Activated naive CD8-positive, alpha-beta T cell treated with anti-CD3 and anti-CD28 coated beads, Interleukin-2, amount 50 U/mL, for 24 hours (primary cell): Measurements from ENCODE around the gene PDXK.

Source experiments
- ATAC-seq: fragments of 150-1000 bp; cut with Tn5 transposase; one replicate; pipeline ENCODE4 v1.10.0; 2021
- DNase-seq: peaks from one replicate; pipeline ENCODE4 v3.0.0; 2021
- H3K27ac Mint-ChIP-seq: one replicate; pipeline ENCODE4 v1.8.0; 2021; ENCODE audit warnings: mild to moderate bottlenecking, mixed read lengths
- H3K27me3 Mint-ChIP-seq: one replicate; pipeline ENCODE4 v1.8.0; 2021; ENCODE audit warnings: mixed read lengths
- H3K36me3 Mint-ChIP-seq: one replicate; pipeline ENCODE4 v1.8.0; 2021; ENCODE audit warnings: low read depth, mixed read lengths
- H3K4me1 Mint-ChIP-seq: one replicate; pipeline ENCODE4 v1.8.0; 2021; ENCODE audit warnings: mixed read lengths
- H3K4me3 Mint-ChIP-seq: one replicate; pipeline ENCODE4 v1.8.0; 2021; ENCODE audit warnings: mild to moderate bottlenecking, moderate library complexity, mixed read lengths
- H3K9me3 Mint-ChIP-seq: one replicate; pipeline ENCODE4 v1.8.0; 2021; ENCODE audit warnings: mixed read lengths

The PDXK gene

GRCh38 chr21:43767498-43767983 lies 48.6 kb downstream of the PDXK start:
- DNase-seq (no peak), ATAC-seq (peak; percentile 7)
- H3K36me3 Mint-ChIP-seq, result peaks cover 7% of the 10 kb centered on the region
- no peak overlapping the region for H3K4me3 Mint-ChIP-seq
- H3K4me1 Mint-ChIP-seq, result peaks cover 7% of the 10 kb centered on the region
- H3K9me3 Mint-ChIP-seq, result no peaks in the 10 kb centered on the region
- H3K27me3 Mint-ChIP-seq, result no peaks in the 10 kb centered on the region
- no peak overlapping the region for H3K27ac Mint-ChIP-seq

GRCh38 chr21:43767984-43768867 lies 49.3 kb downstream of the PDXK start:
- no peak for ATAC-seq
- Mint-ChIP-seq H3K9me3 (no peaks in the 10 kb centered on the region), H3K27me3 (no peaks in the 10 kb centered on the region), H3K4me3 (no peak overlapping the region), H3K36me3 (peaks cover 9% of the 10 kb centered on the region), H3K27ac (no peak overlapping the region), H3K4me1 (peaks cover 8% of the 10 kb centered on the region)
- DNase-seq, result no peak

GRCh38 chr21:43768868-43769167 lies 49.9 kb downstream of the PDXK start:
- DNase-seq, result no peak
- no peaks in the 10 kb centered on the region for H3K9me3 Mint-ChIP-seq
- peaks cover 8% of the 10 kb centered on the region for H3K4me1 Mint-ChIP-seq
- H3K4me3 Mint-ChIP-seq, result no peak overlapping the region
- no peak for ATAC-seq
- H3K36me3 Mint-ChIP-seq, result peaks cover 11% of the 10 kb centered on the region
- no peaks in the 10 kb centered on the region for H3K27me3 Mint-ChIP-seq
- no peak overlapping the region for H3K27ac Mint-ChIP-seq

- no peak overlapping the region for H3K4me3 Mint-ChIP-seq
- H3K27me3 Mint-ChIP-seq, result no peaks in the 10 kb centered on the region
- no peak overlapping the region for H3K27ac Mint-ChIP-seq
- DNase-seq (no peak), ATAC-seq (no peak)
- no peaks in the 10 kb centered on the region for H3K9me3 Mint-ChIP-seq
- peaks cover 15% of the 10 kb centered on the region for H3K36me3 Mint-ChIP-seq
- peaks cover 11% of the 10 kb centered on the region for H3K4me1 Mint-ChIP-seq
These were observed 50.5 kb downstream of the PDXK start for GRCh38 chr21:43769325-43769958.

- Mint-ChIP-seq H3K27ac (no peak overlapping the region), H3K27me3 (no peaks in the 10 kb centered on the region), H3K36me3 (peaks cover 15% of the 10 kb centered on the region), H3K4me1 (peaks cover 15% of the 10 kb centered on the region), H3K9me3 (no peaks in the 10 kb centered on the region), H3K4me3 (no peak overlapping the region)
- DNase-seq (no peak), ATAC-seq (no peak)
These were observed 51.2 kb downstream of the PDXK start for GRCh38 chr21:43770066-43770655.

GRCh38 chr21:43771199-43771675 lies 52.3 kb downstream of the PDXK start:
- H3K4me1 Mint-ChIP-seq, result peaks cover 21% of the 10 kb centered on the region
- peaks cover 15% of the 10 kb centered on the region for H3K36me3 Mint-ChIP-seq
- no peaks in the 10 kb centered on the region for H3K9me3 Mint-ChIP-seq
- H3K4me3 Mint-ChIP-seq, result no peak overlapping the region
- no peak overlapping the region for H3K27ac Mint-ChIP-seq
- DNase-seq, result no peak
- ATAC-seq, result no peak
- no peaks in the 10 kb centered on the region for H3K27me3 Mint-ChIP-seq

GRCh38 chr21:43771698-43772424 lies 52.9 kb downstream of the PDXK start:
- H3K27ac Mint-ChIP-seq, result no peak overlapping the region
- peaks cover 21% of the 10 kb centered on the region for H3K4me1 Mint-ChIP-seq
- ATAC-seq (no peak), DNase-seq (no peak)
- no peaks in the 10 kb centered on the region for H3K27me3 Mint-ChIP-seq
- H3K9me3 Mint-ChIP-seq, result no peaks in the 10 kb centered on the region
- no peak overlapping the region for H3K4me3 Mint-ChIP-seq
- peaks cover 15% of the 10 kb centered on the region for H3K36me3 Mint-ChIP-seq

GRCh38 chr21:43772425-43772821 lies 53.5 kb downstream of the PDXK start:
- H3K9me3 Mint-ChIP-seq, result no peaks in the 10 kb centered on the region
- H3K36me3 Mint-ChIP-seq, result peaks cover 15% of the 10 kb centered on the region
- H3K4me3 Mint-ChIP-seq, result no peak overlapping the region
- no peaks in the 10 kb centered on the region for H3K27me3 Mint-ChIP-seq
- no peak for ATAC-seq
- DNase-seq, result no peak
- peaks cover 22% of the 10 kb centered on the region for H3K4me1 Mint-ChIP-seq
- no peak overlapping the region for H3K27ac Mint-ChIP-seq

- ATAC-seq (no peak), DNase-seq (no peak)
- Mint-ChIP-seq H3K36me3 (peaks cover 15% of the 10 kb centered on the region), H3K4me3 (no peak overlapping the region), H3K27me3 (no peaks in the 10 kb centered on the region), H3K9me3 (no peaks in the 10 kb centered on the region), H3K4me1 (peaks cover 36% of the 10 kb centered on the region), H3K27ac (no peak overlapping the region)
These were observed 55.2 kb downstream of the PDXK start for GRCh38 chr21:43774163-43774562.

- no peak for ATAC-seq
- Mint-ChIP-seq H3K9me3 (no peaks in the 10 kb centered on the region), H3K4me3 (peak overlapping the region; percentile 87), H3K36me3 (peaks cover 15% of the 10 kb centered on the region), H3K27ac (no peak overlapping the region), H3K27me3 (no peaks in the 10 kb centered on the region), H3K4me1 (peaks cover 41% of the 10 kb centered on the region)
- no peak for DNase-seq
These were observed 56.3 kb downstream of the PDXK start for GRCh38 chr21:43775190-43775589.

GRCh38 chr21:43775795-43776430 lies 57.0 kb downstream of the PDXK start, which contains the start of gene CSTB:
TSS of gene CSTB (minus strand) at chr21:43776308. CDS start at chr21:43776269, 39 bp downstream.
- DNase-seq (peak; percentile 86), ATAC-seq (peak; percentile 62)
- H3K27ac Mint-ChIP-seq, result peak within 1 kb of the TSS; percentile 37
- peaks cover 15% of the 10 kb centered on the region for H3K36me3 Mint-ChIP-seq
- no peaks in the 10 kb centered on the region for H3K9me3 Mint-ChIP-seq
- H3K27me3 Mint-ChIP-seq, result no peaks in the 10 kb centered on the region
- H3K4me3 Mint-ChIP-seq, result peak within 1 kb of the TSS; percentile 87
- peaks cover 41% of the 10 kb centered on the region for H3K4me1 Mint-ChIP-seq

GRCh38 chr21:43777953-43778352 lies 59.0 kb downstream of the PDXK start:
- Mint-ChIP-seq H3K27ac (no peak overlapping the region), H3K4me1 (peaks cover 48% of the 10 kb centered on the region), H3K27me3 (no peaks in the 10 kb centered on the region), H3K4me3 (peak overlapping the region; percentile 26), H3K9me3 (no peaks in the 10 kb centered on the region), H3K36me3 (peaks cover 8% of the 10 kb centered on the region)
- DNase-seq (no peak), ATAC-seq (no peak)

GRCh38 chr21:43778469-43779335 lies 59.8 kb downstream of the PDXK start:
- Mint-ChIP-seq H3K4me1 (peaks cover 54% of the 10 kb centered on the region), H3K27me3 (no peaks in the 10 kb centered on the region), H3K9me3 (no peaks in the 10 kb centered on the region), H3K36me3 (peaks cover 5% of the 10 kb centered on the region), H3K4me3 (peak overlapping the region; percentile 50), H3K27ac (peak overlapping the region; percentile 70)
- DNase-seq (no peak), ATAC-seq (no peak)
